HepG2 (cell line): Measurements from ENCODE around the gene WDR70. TPM values are rescaled to one million over a fixed set of nuclear protein-coding genes. Genes with fewer than 3 reads are reported as not detected.

Source experiments
- ATAC-seq: fragments of 200-7000 bp; cut with Tn5 transposase; 3 replicates; pipeline ENCODE4 v1.9.1; 2020; ENCODE audit warnings: mild to moderate bottlenecking, moderate library complexity
- BruUV-seq: library from RNA; stranded (reverse); fragments of 400-500 nt; replicated peaks from 2 replicates; lab custom pipeline; 2021; lab: Mats Ljungman, UMichigan
- CTCF ChIA-PET: fragments of 300-600 bp; formaldehyde crosslinking; extraction: SDS; loops from one replicate; lab custom pipeline; 2021; ENCODE audit warnings: low total read pairs, inconsistent platforms, low intra/inter-chr PET ratio; lab: Yijun Ruan, JAX
- POLR2A ChIA-PET: fragments of 350-600 bp; sonication (Branson Sonifier 250); formaldehyde crosslinking; loops from one replicate; lab custom pipeline; 2020; ENCODE audit warnings: antibody characterized with exemption, inconsistent platforms; lab: Yijun Ruan, JAX
- DNase-seq: peaks from one replicate; pipeline ENCODE4 v3.0.0-alpha.2; 2015; ENCODE audit warnings: low spot score
- FAIRE-seq: peaks from 3 replicates; lab custom pipeline; 2011; peaks lifted over from hg19 to GRCh38; lab: Jason Lieb, UNC
- H2AFZ ChIP-seq: one replicate; pipeline ENCODE4 v1.6.1; 2011; ENCODE audit warnings: low read length, inconsistent platforms
- H3K27ac ChIP-seq: fragments of 300-600 bp; 3 replicates; pipeline ENCODE4 v1.8.0; 2011; ENCODE audit warnings: mixed run types, mild to moderate bottlenecking, mixed read lengths, low read length, inconsistent platforms; ENCODE audit not compliant: insufficient read depth; ENCODE audit errors: extremely low read length
- H3K27me3 ChIP-seq, 2 experiments: fragments of 200-600 bp in 1 of 2; 2 replicates in 1 of 2; 3 replicates in 1 of 2; pipeline versions ENCODE4 v1.6.0 to v1.8.0; 2011; ENCODE audit warnings: low read length in 2 of 2, mild to moderate bottlenecking in 2 of 2, moderate library complexity in 2 of 2, inconsistent platforms in 1 of 2; ENCODE audit not compliant: insufficient read depth in 2 of 2, control insufficient read depth in 1 of 2
- H3K36me3 ChIP-seq, 2 experiments: fragments of 200-600 bp in 1 of 2; replicated peaks in 1 of 2; 2 replicates in 1 of 2; 3 replicates in 1 of 2; pipeline versions ENCODE4 v1.5.1 to v1.8.0; 2011; ENCODE audit warnings: low read length in 2 of 2, inconsistent platforms in 1 of 2; ENCODE audit not compliant: insufficient read depth in 2 of 2, control insufficient read depth in 1 of 2
- H3K4me1 ChIP-seq: 2 replicates; pipeline ENCODE4 v1.5.1; 2012; ENCODE audit warnings: low read length, inconsistent platforms; ENCODE audit not compliant: insufficient read depth
- H3K4me2 ChIP-seq: 2 replicates; pipeline ENCODE4 v1.6.0; 2011; ENCODE audit warnings: low read depth, low read length, inconsistent platforms
- H3K4me3 ChIP-seq, 3 experiments: fragments of 200-600 bp in 1 of 3; sonication (generic), shearing (Covaris generic) in 1 of 3; replicated peaks in 1 of 3; 2 replicates each; pipeline ENCODE4 v1.5.1; 2011 to 2016; ENCODE audit warnings: low read length in 3 of 3, inconsistent platforms in 2 of 3, low read depth in 2 of 3, mild to moderate bottlenecking in 2 of 3, control low read depth in 1 of 3, mixed read lengths in 1 of 3; ENCODE audit not compliant: insufficient read depth in 1 of 3
- H3K79me2 ChIP-seq: one replicate; pipeline ENCODE4 v1.6.1; 2011; ENCODE audit warnings: low read length, inconsistent platforms; ENCODE audit not compliant: insufficient read depth
- H3K9ac ChIP-seq: 2 replicates; pipeline ENCODE4 v1.6.0; 2011; ENCODE audit warnings: mild to moderate bottlenecking, low read depth, low read length, inconsistent platforms; ENCODE audit not compliant: insufficient read depth
- H3K9me3 ChIP-seq: 2 replicates; pipeline ENCODE4 v1.5.1; 2012; ENCODE audit warnings: mild to moderate bottlenecking, low read length
- H4K20me1 ChIP-seq: 2 replicates; pipeline ENCODE4 v1.6.0; 2011; ENCODE audit warnings: inconsistent platforms, mild to moderate bottlenecking, low read length, moderate library complexity; ENCODE audit not compliant: insufficient read depth
- ARNTL ChIP-seq: sonication (generic); formaldehyde crosslinking; IDR thresholded peaks from 2 replicates; pipeline ENCODE4 v1.4.0; 2020; ENCODE audit warnings: mild to moderate bottlenecking, missing genetic modification reagents
- CBX5 ChIP-seq: sonication (generic); formaldehyde crosslinking; IDR thresholded peaks from 2 replicates; pipeline ENCODE4 v1.4.0; 2020; ENCODE audit warnings: missing genetic modification reagents, borderline replicate concordance
- HNRNPK ChIP-seq: fragments of 200-400 bp; formaldehyde crosslinking; IDR thresholded peaks from 2 replicates; pipeline ENCODE4 v1.6.1; 2018; ENCODE audit warnings: low read length, low read depth, moderate library complexity, mild to moderate bottlenecking; ENCODE audit not compliant: poor library complexity, severe bottlenecking
- PCBP1 ChIP-seq: fragments of 200-400 bp; formaldehyde crosslinking; IDR thresholded peaks from 2 replicates; pipeline ENCODE4 v1.6.1; 2017; ENCODE audit warnings: mild to moderate bottlenecking, low read depth, low read length, borderline replicate concordance
- ZMYM3 ChIP-seq: sonication (generic); formaldehyde crosslinking; IDR thresholded peaks from 2 replicates; pipeline ENCODE4 v1.5.1; 2020; ENCODE audit warnings: mild to moderate bottlenecking, missing genetic modification reagents
- ZNF619 ChIP-seq: sonication (generic); formaldehyde crosslinking; IDR thresholded peaks from 2 replicates; pipeline ENCODE4 v1.4.0; 2020; ENCODE audit warnings: mild to moderate bottlenecking, missing genetic modification reagents
- WGBS: methylation state at CpG from one replicate; pipeline ENCODE4 v1.1.6; 2017; ENCODE audit warnings: low lambda C conversion rate; 5-methylcytosine and 5-hydroxymethylcytosine counted together
- in situ Hi-C: cut with HindIII; loops from 2 replicates; pipeline ENCODE4 v1.10.0; 2017; ENCODE audit warnings: low pct_unique_long_range_greater_than_20kb; ENCODE audit not compliant: extremely low pct_ligation_motif_present
- intact Hi-C: fragments of 100-400 bp; cut with micrococcal nuclease; formaldehyde crosslinking; loops from one replicate; pipeline ENCODE4 v1.10.0; 2022; ENCODE audit not compliant: unreplicated experiment
- polyA plus RNA-seq, 8 experiments: library from polyadenylated mRNA; depleted of rRNA in 3 of 8; stranded (reverse) in 7 of 8; unstranded in 1 of 8; fragments of >200 nt; fragmentation: Illumina TruSeq in 4 of 8; extraction: Trizol in 4 of 8; gene quantifications; 2 replicates each; pipeline versions ENCODE4 v1.2.1 to v1.2.3, GENCODE V29; 2011 to 2016; ENCODE audit warnings: low read depth in 4 of 8, missing spikeins in 1 of 8, mixed read lengths in 1 of 8; ENCODE audit not compliant: insufficient read depth in 1 of 8
- total RNA-seq, 5 experiments: library from RNA; depleted of rRNA; stranded (reverse); fragments of >200 nt; fragmentation: Illumina TruSeq; extraction: Trizol; gene quantifications; 2 replicates each; pipeline ENCODE4 v1.2.3, GENCODE V29; 2016; ENCODE audit warnings: low read depth in 1 of 5

The WDR70 gene
- total and polyA plus RNA-seq, 2 of the 13 experiments (the other 11 are each of a cell fraction or from before 2014, with no cell fraction given): 14.6 to 30.6 TPM

GRCh38 chr5:37606632-37607248 is 227.6 kb downstream of the WDR70 start:
- Histone ChIP-seq H3K27me3 (no peaks in the 10 kb centered on the region; a peak in 1 of 5 replicates), H3K4me1 (no peaks in the 10 kb centered on the region), H4K20me1 (no peaks in the 10 kb centered on the region), H3K36me3 (no peaks in the 10 kb centered on the region), H2AFZ (no peak overlapping the region), H3K9ac (no peak overlapping the region), H3K4me3 (no peak overlapping the region), H3K9me3 (no peaks in the 10 kb centered on the region), H3K27ac (no peak overlapping the region), H3K79me2 (no peaks in the 10 kb centered on the region), H3K4me2 (no peak overlapping the region)
- CTCF ChIA-PET: no interaction called here
- intact Hi-C loops (no loop called here), in situ Hi-C loops (no loop called here)
- BruUV-seq: no TSS peak
- TF ChIP-seq PCBP1 (0 out of 2 replicates have a peak, but pooled peaks have one; percentile 46), HNRNPK (peak; percentile 95), ZNF619 (CRISPR knock-in tag) (no peak), ZMYM3 (no peak), ARNTL (CRISPR knock-in tag) (no peak)
- FAIRE-seq (no peak), DNase-seq (no peak), ATAC-seq (no peak)
- POLR2A ChIA-PET: no interaction called here
- WGBS: 96% methylated on average over 2 of the region's 2 CpGs

- 96% methylated on average over 4 of the region's 4 CpGs for WGBS
- POLR2A ChIA-PET: no interaction called here
- BruUV-seq: no TSS peak
Measured at GRCh38 chr5:37615184-37615583, 236.1 kb downstream of the WDR70 start.

More at GRCh38 chr5:37615184-37615583, 236.1 kb downstream of the WDR70 start:
- Histone ChIP-seq H3K27me3 (no peaks in the 10 kb centered on the region), H3K4me1 (no peaks in the 10 kb centered on the region), H3K9ac (no peak overlapping the region), H3K36me3 (no peaks in the 10 kb centered on the region), H2AFZ (no peak overlapping the region), H3K79me2 (no peaks in the 10 kb centered on the region), H3K27ac (no peak overlapping the region), H3K4me2 (no peak overlapping the region), H3K9me3 (no peaks in the 10 kb centered on the region), H4K20me1 (no peaks in the 10 kb centered on the region), H3K4me3 (no peak overlapping the region)
- in situ Hi-C loops: no loop called here
- DNase-seq (no peak), FAIRE-seq (no peak), ATAC-seq (no peak)
- TF ChIP-seq CBX5 (CRISPR knock-in tag): no peak
- CTCF ChIA-PET: no interaction called here
- intact Hi-C loops: no loop called here
